Vein endothelial cell (primary cell): ENCODE data around the gene MARCOL. TPM values are rescaled to one million over a fixed set of nuclear protein-coding genes. Genes with fewer than 3 reads are reported as not detected.

Source experiments
- small RNA-seq: library from RNA; depleted of rRNA; stranded (forward); fragments of <200 nt; gene quantifications from one replicate; pipeline ENCODE3, GENCODE V24; 2012
- total RNA-seq: library from RNA; depleted of rRNA; stranded (reverse); fragments of >200 nt; gene quantifications from 2 replicates; pipeline ENCODE4 v1.2.3, GENCODE V29; 2012

MARCOL gene
- not detected in 2 replicates for total RNA-seq

DNA sequence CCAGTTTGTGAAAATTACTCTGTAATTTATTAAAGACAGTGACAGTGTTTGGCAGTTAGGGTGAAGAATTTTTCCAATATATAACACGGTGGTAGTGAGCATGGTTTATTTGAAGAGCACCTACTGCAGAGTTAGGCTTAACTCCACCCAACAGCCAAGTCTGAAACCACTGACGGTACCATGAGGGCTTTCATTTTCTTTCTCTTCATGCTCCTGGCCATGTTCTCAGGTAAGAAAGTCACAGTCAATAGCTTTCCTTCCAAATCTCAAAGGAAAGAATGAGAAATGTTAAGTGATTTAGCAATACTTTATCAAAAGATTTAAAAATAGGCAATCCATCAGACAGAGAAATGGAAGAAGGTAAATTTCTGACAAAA is at the start of gene MARCOL:
Gene MARCOL (plus strand): TSS at position 108 of the 377 bp plus-strand sequence. CDS start 73 bp downstream, at position 181.

DNA sequence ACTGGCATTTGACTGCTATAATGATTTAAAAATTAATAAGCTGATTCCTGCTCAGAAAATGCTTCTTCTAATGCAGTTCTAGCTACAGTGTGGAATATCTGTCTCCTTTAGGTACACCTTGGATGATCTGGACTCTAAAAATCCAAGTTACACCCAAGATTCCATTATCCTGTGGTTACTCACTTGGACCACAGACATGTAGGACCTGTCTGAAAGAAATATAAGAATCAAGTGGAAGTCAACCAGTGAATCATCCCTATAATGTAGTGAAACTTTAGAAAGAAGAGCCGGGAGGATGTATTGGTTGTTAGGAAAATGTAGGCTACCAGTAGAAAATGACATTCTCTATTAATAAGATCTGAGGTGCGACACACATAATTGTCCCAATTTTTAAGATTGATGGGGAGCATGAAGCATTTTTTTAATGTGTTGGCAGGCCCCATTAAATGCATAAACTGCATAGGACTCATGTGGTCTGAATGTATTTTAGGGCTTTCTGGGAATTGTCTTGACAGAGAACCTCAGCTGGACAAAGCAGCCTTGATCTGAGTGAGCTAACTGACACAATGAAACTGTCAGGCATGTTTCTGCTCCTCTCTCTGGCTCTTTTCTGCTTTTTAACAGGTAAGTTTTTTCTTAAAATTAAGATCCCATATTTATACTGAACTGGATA is 35.7 kb upstream of the MARCOL start, which contains the start of gene SPINK6:
Gene SPINK6 (plus strand): TSS at position 512 of the 673 bp plus-strand sequence. CDS start 55 bp downstream, at position 567.

DNA sequence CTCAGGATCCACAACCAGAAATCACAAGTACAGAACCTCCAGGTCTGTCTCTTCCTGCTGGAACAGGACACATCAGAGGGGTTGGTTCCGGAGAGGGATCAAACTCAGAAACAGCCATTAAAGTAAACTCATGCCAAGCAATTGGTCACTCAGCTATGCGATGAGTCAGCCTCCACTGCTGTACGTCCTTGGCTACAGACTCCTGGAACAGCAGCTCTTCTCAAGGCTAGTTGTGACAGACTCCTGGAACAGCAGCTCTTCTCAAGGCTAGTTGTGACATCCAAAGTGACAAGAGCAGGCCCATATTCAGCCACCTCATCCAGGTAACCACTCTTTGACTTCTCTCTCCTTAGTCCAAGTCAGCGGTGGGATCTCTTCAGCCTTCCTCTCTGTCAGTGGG is 30.2 kb downstream of the MARCOL start, which contains the start of gene SPINK13:
Gene SPINK13 (plus strand): TSS at position 229 of the 400 bp plus-strand sequence. CDS start 1,279 bp downstream, outside the sequence.

Small RNAs within 50 kb of the gene (small RNA-seq; reads per million reads assigned to genes)
- gene HMGN1P16: not detected

Other genes starting within 250 kb of the MARCOL start
- gene SPINK5, start 174.5 kb upstream of the MARCOL start, total RNA-seq: 0.10 TPM in 1 of 2 replicates, not detected in the other
- gene SPINK14, start 70.0 kb upstream of the MARCOL start, total RNA-seq: not detected in 2 replicates
- not detected in 2 replicates for gene SPINK6, start 35.5 kb upstream of the MARCOL start, total RNA-seq
- not detected in 2 replicates for gene SPINK13, start 30.3 kb downstream of the MARCOL start, total RNA-seq
- gene SPINK7, start 73.9 kb downstream of the MARCOL start, total RNA-seq: not detected in 2 replicates
- gene SPINK9, start 97.0 kb downstream of the MARCOL start, total RNA-seq: not detected in 2 replicates
- 53.9 and 72.4 TPM in 2 replicates for gene FBXO38, start 145.4 kb downstream of the MARCOL start, total RNA-seq